Naive B cell (primary cell): ENCODE results near the gene RHBDD1. TPM values are rescaled to one million over a fixed set of nuclear protein-coding genes. Genes with fewer than 3 reads are reported as not detected.

Experiments
- ATAC-seq, 2 donors: fragments of 150-1000 bp; cut with Tn5 transposase; 2 replicates each; pipeline ENCODE4 v1.10.0; 2021; ENCODE audit warnings: low read depth in 2 of 2, mild to moderate bottlenecking in 2 of 2, moderate library complexity in 2 of 2
- DNase-seq: peaks from one replicate; pipeline ENCODE4 v3.0.0; 2022
- H3K27ac Mint-ChIP-seq, 6 donors: one replicate each; pipeline ENCODE4 v1.8.0; 2020 to 2022; ENCODE audit warnings: mild to moderate bottlenecking in 6 of 6, mixed read lengths in 6 of 6, moderate library complexity in 5 of 6, inconsistent platforms in 2 of 6
- H3K27me3 Mint-ChIP-seq, 3 donors: one replicate each; pipeline ENCODE4 v1.8.0; 2021 to 2022; ENCODE audit warnings: mixed read lengths in 3 of 3, mild to moderate bottlenecking in 1 of 3
- H3K36me3 Mint-ChIP-seq, 2 donors: one replicate each; pipeline ENCODE4 v1.8.0; 2020 to 2022; ENCODE audit warnings: mixed read lengths in 2 of 2, inconsistent platforms in 1 of 2, mild to moderate bottlenecking in 1 of 2
- H3K4me1 Mint-ChIP-seq, 3 donors: one replicate each; pipeline ENCODE4 v1.8.0; 2020 to 2022; ENCODE audit warnings: mixed read lengths in 3 of 3, inconsistent platforms in 1 of 3, mild to moderate bottlenecking in 1 of 3, moderate library complexity in 1 of 3
- H3K4me3 Mint-ChIP-seq, 8 donors: one replicate each; pipeline ENCODE4 v1.8.0; 2020 to 2022; ENCODE audit warnings: mild to moderate bottlenecking in 8 of 8, mixed read lengths in 8 of 8, moderate library complexity in 8 of 8, inconsistent platforms in 2 of 8
- H3K9me3 Mint-ChIP-seq, 7 donors: one replicate each; pipeline ENCODE4 v1.8.0; 2020 to 2022; ENCODE audit warnings: mixed read lengths in 7 of 7, mild to moderate bottlenecking in 5 of 7, inconsistent platforms in 2 of 7, moderate library complexity in 1 of 7
- polyA plus RNA-seq, 6 donors: library from polyadenylated mRNA; unstranded; fragments of 300-500 nt; fragmentation: Illumina TruSeq; gene quantifications; one replicate each; pipeline ENCODE4 v1.2.3, GENCODE V29; 2021; ENCODE audit warnings: low read depth in 6 of 6

The RHBDD1 gene
- polyA plus RNA-seq, 6 donors from 2014 or later, result 30.6 to 63.5 (median 49.6) TPM

- peak overlapping the region in 2 of 6 donors; percentile 1 to 6 for H3K27ac Mint-ChIP-seq
- no peak for DNase-seq
- peaks cover 0 to 25% of the 10 kb centered on the region in 2 donors for H3K36me3 Mint-ChIP-seq
- peaks cover 11 to 23% (median 23%) of the 10 kb centered on the region in 3 donors for H3K4me1 Mint-ChIP-seq
- ATAC-seq, result no peak
- no peak overlapping the region for H3K4me3 Mint-ChIP-seq
- no peaks in the 10 kb centered on the region for H3K9me3 Mint-ChIP-seq
- no peaks in the 10 kb centered on the region for H3K27me3 Mint-ChIP-seq
Observed at GRCh38 chr2:226887940-226888339, 52.1 kb downstream of the RHBDD1 start.

GRCh38 chr2:226888378-226888965 is 52.6 kb downstream of the RHBDD1 start:
- DNase-seq, result no peak
- H3K36me3 Mint-ChIP-seq, result peaks cover 0 to 19% of the 10 kb centered on the region in 2 donors
- H3K4me3 Mint-ChIP-seq, result no peak overlapping the region
- H3K27ac Mint-ChIP-seq, result peak overlapping the region in 2 of 6 donors; percentile 29 to 69
- H3K4me1 Mint-ChIP-seq, result peaks cover 11 to 23% (median 22%) of the 10 kb centered on the region in 3 donors
- no peaks in the 10 kb centered on the region for H3K27me3 Mint-ChIP-seq
- ATAC-seq, result no peak
- H3K9me3 Mint-ChIP-seq, result no peaks in the 10 kb centered on the region

GRCh38 chr2:226888971-226889370 is 53.1 kb downstream of the RHBDD1 start:
- no peak for ATAC-seq
- Mint-ChIP-seq H3K27ac (peak overlapping the region in 1 of 6 donors; percentile 29), H3K4me1 (peaks cover 11 to 23% (median 22%) of the 10 kb centered on the region in 3 donors), H3K9me3 (no peaks in the 10 kb centered on the region), H3K36me3 (peaks cover 0 to 18% of the 10 kb centered on the region in 2 donors), H3K27me3 (no peaks in the 10 kb centered on the region), H3K4me3 (no peak overlapping the region)
- DNase-seq, result no peak

GRCh38 chr2:226890286-226890685 is 54.4 kb downstream of the RHBDD1 start:
- peaks cover 16 to 30% (median 29%) of the 10 kb centered on the region in 3 donors for H3K4me1 Mint-ChIP-seq
- no peak overlapping the region for H3K4me3 Mint-ChIP-seq
- peak overlapping the region in 1 of 6 donors; percentile 42 for H3K27ac Mint-ChIP-seq
- no peaks in the 10 kb centered on the region for H3K9me3 Mint-ChIP-seq
- peaks cover 0 to 25% of the 10 kb centered on the region in 2 donors for H3K36me3 Mint-ChIP-seq
- H3K27me3 Mint-ChIP-seq, result no peaks in the 10 kb centered on the region
- DNase-seq (no peak), ATAC-seq (no peak)

GRCh38 chr2:226891780-226892590 is 56.1 kb downstream of the RHBDD1 start:
- Mint-ChIP-seq H3K4me3 (no peak overlapping the region), H3K9me3 (no peaks in the 10 kb centered on the region), H3K36me3 (peaks cover 12 to 20% of the 10 kb centered on the region in 2 donors), H3K4me1 (peaks cover 16 to 38% (median 29%) of the 10 kb centered on the region in 3 donors), H3K27me3 (no peaks in the 10 kb centered on the region), H3K27ac (peak overlapping the region in 3 of 6 donors; percentile 17 to 89 (median 41))
- ATAC-seq, result peak; percentile 45 to 56
- DNase-seq, result no peak

- peak overlapping the region in 1 of 6 donors; percentile 89 for H3K27ac Mint-ChIP-seq
- peaks cover 0 to 4% (median 0%) of the 10 kb centered on the region in 7 donors for H3K9me3 Mint-ChIP-seq
- ATAC-seq, result no peak
- no peaks in the 10 kb centered on the region for H3K27me3 Mint-ChIP-seq
- no peak for DNase-seq
- H3K4me3 Mint-ChIP-seq, result no peak overlapping the region
- H3K4me1 Mint-ChIP-seq, result peaks cover 16 to 38% (median 29%) of the 10 kb centered on the region in 3 donors
- H3K36me3 Mint-ChIP-seq, result peaks cover 19 to 26% of the 10 kb centered on the region in 2 donors
Observed at GRCh38 chr2:226892729-226893128, 56.9 kb downstream of the RHBDD1 start.

GRCh38 chr2:226893216-226893615 is 57.4 kb downstream of the RHBDD1 start:
- H3K4me3 Mint-ChIP-seq, result no peak overlapping the region
- peaks cover 17 to 38% (median 29%) of the 10 kb centered on the region in 3 donors for H3K4me1 Mint-ChIP-seq
- H3K27ac Mint-ChIP-seq, result peak overlapping the region in 2 of 6 donors; percentile 22 to 41
- no peaks in the 10 kb centered on the region for H3K27me3 Mint-ChIP-seq
- peaks cover 19 to 26% of the 10 kb centered on the region in 2 donors for H3K36me3 Mint-ChIP-seq
- DNase-seq (no peak), ATAC-seq (no peak)
- H3K9me3 Mint-ChIP-seq, result peaks cover 0 to 4% (median 0%) of the 10 kb centered on the region in 7 donors

GRCh38 chr2:226894752-226895151 is 58.9 kb downstream of the RHBDD1 start:
- Mint-ChIP-seq H3K27ac (peak overlapping the region in 4 of 6 donors; percentile 49 to 91 (median 82)), H3K9me3 (peaks cover 0 to 4% (median 0%) of the 10 kb centered on the region in 7 donors), H3K4me3 (no peak overlapping the region), H3K36me3 (peaks cover 19 to 26% of the 10 kb centered on the region in 2 donors), H3K4me1 (peaks cover 20 to 40% (median 33%) of the 10 kb centered on the region in 3 donors), H3K27me3 (no peaks in the 10 kb centered on the region)
- ATAC-seq (no peak), DNase-seq (no peak)

GRCh38 chr2:226895579-226895978 is 59.7 kb downstream of the RHBDD1 start:
- H3K36me3 Mint-ChIP-seq, result peaks cover 19 to 26% of the 10 kb centered on the region in 2 donors
- ATAC-seq, result no peak

GRCh38 chr2:226898121-226898520 is 62.3 kb downstream of the RHBDD1 start:
- H3K27ac Mint-ChIP-seq, result peak overlapping the region in 1 of 6 donors; percentile 16

More at GRCh38 chr2:226895579-226895978, 59.7 kb downstream of the RHBDD1 start:
- H3K27ac Mint-ChIP-seq, result peak overlapping the region in 1 of 6 donors; percentile 61
- no peaks in the 10 kb centered on the region for H3K27me3 Mint-ChIP-seq
- DNase-seq, result no peak
- H3K4me3 Mint-ChIP-seq, result no peak overlapping the region
- H3K9me3 Mint-ChIP-seq, result peaks cover 0 to 4% (median 0%) of the 10 kb centered on the region in 7 donors
- peaks cover 20 to 40% (median 34%) of the 10 kb centered on the region in 3 donors for H3K4me1 Mint-ChIP-seq

GRCh38 chr2:226898897-226899296 is 63.0 kb downstream of the RHBDD1 start:
- Mint-ChIP-seq H3K4me3 (no peak overlapping the region), H3K9me3 (peaks cover 0 to 4% (median 0%) of the 10 kb centered on the region in 7 donors), H3K27ac (peak overlapping the region in 2 of 6 donors; percentile 11 to 49), H3K36me3 (peaks cover 19 to 21% of the 10 kb centered on the region in 2 donors), H3K4me1 (peaks cover 29 to 53% (median 41%) of the 10 kb centered on the region in 3 donors), H3K27me3 (no peaks in the 10 kb centered on the region)
- DNase-seq, result no peak
- ATAC-seq, result no peak

More at GRCh38 chr2:226898121-226898520, 62.3 kb downstream of the RHBDD1 start:
- no peak for DNase-seq
- no peak for ATAC-seq
- no peaks in the 10 kb centered on the region for H3K27me3 Mint-ChIP-seq
- H3K9me3 Mint-ChIP-seq, result peaks cover 0 to 4% (median 0%) of the 10 kb centered on the region in 7 donors
- peaks cover 26 to 48% (median 34%) of the 10 kb centered on the region in 3 donors for H3K4me1 Mint-ChIP-seq
- H3K36me3 Mint-ChIP-seq, result peaks cover 19 to 21% of the 10 kb centered on the region in 2 donors
- H3K4me3 Mint-ChIP-seq, result no peak overlapping the region

GRCh38 chr2:226902041-226902966 is 66.5 kb downstream of the RHBDD1 start:
- H3K4me3 Mint-ChIP-seq, result peak overlapping the region in 1 of 8 donors; percentile 72
- DNase-seq, result no peak
- peaks cover 50 to 67% (median 66%) of the 10 kb centered on the region in 3 donors for H3K4me1 Mint-ChIP-seq
- H3K36me3 Mint-ChIP-seq, result peaks cover 3 to 4% of the 10 kb centered on the region in 2 donors
- H3K27ac Mint-ChIP-seq, result peak overlapping the region in 4 of 6 donors; percentile 23 to 95 (median 51)
- ATAC-seq, result no peak
- H3K27me3 Mint-ChIP-seq, result no peaks in the 10 kb centered on the region
- H3K9me3 Mint-ChIP-seq, result peaks cover 0 to 2% (median 0%) of the 10 kb centered on the region in 7 donors
